Aorta (tissue), 5 donors: ENCODE measurements around the gene VPS50. TPM values are rescaled to one million over a fixed set of nuclear protein-coding genes. Genes with fewer than 3 reads are reported as not detected.
"Not testable (repeated sequence)": the region's sequence is repeated elsewhere in the genome, so short reads cannot be mapped to it uniquely, and the experiment has no call there.

Source experiments
- ATAC-seq: fragments of 200-7000 bp; cut with Tn5 transposase; one replicate; pipeline ENCODE4 v1.9.1; 2022; ENCODE audit warnings: moderate library complexity; ENCODE audit not compliant: low FRiP score
- DNase-seq, 2 donors: peaks; one replicate each; pipeline ENCODE4 v3.0.0-alpha.2; 2020
- H3K27ac ChIP-seq, 2 donors: one replicate each; pipeline ENCODE4 v1.5.1; 2013; ENCODE audit warnings: low read length in 2 of 2, mild to moderate bottlenecking in 2 of 2, moderate library complexity in 2 of 2, control low read depth in 1 of 2, inconsistent platforms in 1 of 2, low read depth in 1 of 2
- H3K27me3 ChIP-seq, 2 donors: one replicate each; pipeline ENCODE4 v1.6.1; 2013; ENCODE audit warnings: control low read depth in 1 of 2, low read length in 1 of 2, mild to moderate bottlenecking in 1 of 2, moderate library complexity in 1 of 2; ENCODE audit not compliant: insufficient read depth in 2 of 2, control insufficient read depth in 1 of 2
- H3K36me3 ChIP-seq, 2 donors: one replicate each; pipeline ENCODE4 v1.6.1; 2013; ENCODE audit warnings: control low read depth in 1 of 2, low read length in 1 of 2, mild to moderate bottlenecking in 1 of 2; ENCODE audit not compliant: insufficient read depth in 2 of 2, control insufficient read depth in 1 of 2
- H3K4me1 ChIP-seq, 2 donors: one replicate each; pipeline ENCODE4 v1.6.1; 2013; ENCODE audit warnings: low read length in 2 of 2, control low read depth in 1 of 2, mild to moderate bottlenecking in 1 of 2, moderate library complexity in 1 of 2; ENCODE audit not compliant: insufficient read depth in 2 of 2, control insufficient read depth in 1 of 2
- H3K4me3 ChIP-seq, 2 donors: one replicate each; pipeline ENCODE4 v1.5.1; 2013; ENCODE audit warnings: low read length in 2 of 2, control low read depth in 1 of 2, mild to moderate bottlenecking in 1 of 2
- H3K9me3 ChIP-seq: one replicate; pipeline ENCODE4 v1.6.1; 2013; ENCODE audit warnings: mild to moderate bottlenecking, low read length; ENCODE audit not compliant: control insufficient read depth
- WGBS, 2 donors: extraction: QIAGEN DNeasy Blood & Tissue Kit; methylation state at CpG; one replicate each; pipeline ENCODE4 v1.1.7; 2013; 5-methylcytosine and 5-hydroxymethylcytosine counted together
- intact Hi-C, 2 donors: fragments of 100-400 bp; cut with DNase I; formaldehyde crosslinking; loops; one replicate each; pipeline versions ENCODE4 v1.14.2 to v1.15.0; 2022
- polyA plus RNA-seq, 2 donors: library from polyadenylated mRNA; stranded (reverse); fragments of 200-250 nt; gene quantifications; one replicate each; pipeline ENCODE4 v1.2.3, GENCODE V29; 2013
- total RNA-seq, 2 donors: library from RNA; stranded (reverse); fragmentation: NEBNext Ultra II Directional; extraction: Animal tissue kit (Norgen Biotek cat#: 25700); gene quantifications; one replicate each; pipeline ENCODE4 v1.2.1, GENCODE V29; 2021
- donor health status: healthy with polysubstance abuse.
- donor health status: Bipolar disorder and iron deficiency.
- donor health status: DM: no; HTN: no; CAD: no.
- donor health status: DM: no; HTN: no; CAD: no.
- donor health status: DM: yes; HTN: yes; CAD: no.

The VPS50 gene
- total and polyA plus RNA-seq, 4 donors: 7.9 to 28.9 (median 13.9) TPM

DNA sequence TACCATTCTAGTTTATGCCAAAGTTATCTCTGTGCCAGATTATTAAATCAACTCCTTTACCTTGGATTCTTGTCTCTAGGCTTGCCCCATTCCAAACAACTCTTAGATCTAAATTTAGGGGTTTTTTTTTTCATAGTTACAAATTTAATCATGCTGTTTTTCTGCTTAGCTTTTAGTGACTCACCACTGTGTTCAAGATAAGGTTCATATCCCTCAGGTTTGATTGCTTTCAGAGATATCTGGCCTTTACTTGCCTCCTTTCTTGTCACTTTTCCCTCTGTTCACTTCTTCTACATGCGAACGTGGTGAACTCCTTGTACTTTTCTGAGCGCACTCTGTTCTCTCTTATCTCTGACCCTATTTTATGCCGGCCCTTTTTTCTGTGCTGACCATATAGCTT, 78.2 kb downstream of the VPS50 start:
- Histone ChIP-seq H3K27ac (no peak overlapping the region), H3K36me3 (peaks cover 3 to 10% of the 10 kb centered on the region in 2 donors), H3K9me3 (no peaks in the 10 kb centered on the region), H3K4me1 (peaks cover 0 to 4% of the 10 kb centered on the region in 2 donors), H3K4me3 (no peak overlapping the region), H3K27me3 (no peaks in the 10 kb centered on the region)
- 89 to 92% methylated on average over 4 of the region's 4 CpGs for WGBS, 2 donors
- intact Hi-C loops: no loop called here
- no peak for DNase-seq
- ATAC-seq: no peak

DNA sequence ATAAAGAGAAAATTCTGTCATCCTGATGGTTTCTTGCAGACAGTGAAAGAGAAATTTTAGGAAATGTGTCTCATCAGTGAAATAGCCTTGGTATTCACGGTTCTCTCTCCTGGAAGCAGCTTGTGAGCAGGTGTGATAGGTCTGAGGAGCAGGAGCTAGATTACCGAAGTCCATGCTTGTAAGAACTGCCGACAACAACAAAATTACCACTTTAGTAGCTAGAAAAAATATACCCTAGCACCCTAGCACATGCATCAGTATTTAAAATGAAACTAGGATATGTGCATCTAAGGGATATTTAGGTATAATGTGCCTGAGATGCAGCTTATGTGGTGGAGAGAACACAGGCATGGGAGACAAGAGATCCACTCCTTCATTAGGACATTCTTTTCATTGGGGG, 82.3 kb downstream of the VPS50 start:
- WGBS, 2 donors: 88 to 91% methylated on average over 3 of the region's 3 CpGs
- no peak for DNase-seq
- Histone ChIP-seq H3K4me1 (peaks cover 0 to 4% of the 10 kb centered on the region in 2 donors), H3K4me3 (no peak overlapping the region), H3K27me3 (no peaks in the 10 kb centered on the region), H3K36me3 (peaks cover 3 to 8% of the 10 kb centered on the region in 2 donors), H3K9me3 (no peaks in the 10 kb centered on the region), H3K27ac (no peak overlapping the region)
- intact Hi-C loops: no loop called here
- no peak for ATAC-seq

DNA sequence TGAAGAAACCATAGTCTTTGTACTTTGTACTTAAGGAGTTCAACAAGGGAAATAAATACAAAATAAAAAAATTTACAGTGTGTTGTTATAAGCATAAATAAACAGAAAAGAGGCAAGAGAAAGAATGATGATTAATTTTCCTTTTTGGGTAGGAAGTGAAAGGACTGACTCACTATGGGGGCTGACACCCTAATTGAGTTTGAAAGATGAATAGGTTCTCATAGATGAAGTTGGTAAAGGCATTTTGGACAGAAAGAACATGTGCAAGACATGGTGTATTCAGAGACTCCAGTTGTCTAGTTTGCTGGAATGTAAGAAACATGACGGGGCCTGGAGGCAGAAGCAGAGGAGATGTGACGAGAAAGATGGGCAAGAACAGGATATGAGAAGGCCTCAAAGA, 83.7 kb downstream of the VPS50 start:
- 93 to 97% methylated on average over 2 of the region's 2 CpGs for WGBS, 2 donors
- Histone ChIP-seq H3K27me3 (no peaks in the 10 kb centered on the region), H3K36me3 (peaks cover 3 to 8% of the 10 kb centered on the region in 2 donors)

DNA sequence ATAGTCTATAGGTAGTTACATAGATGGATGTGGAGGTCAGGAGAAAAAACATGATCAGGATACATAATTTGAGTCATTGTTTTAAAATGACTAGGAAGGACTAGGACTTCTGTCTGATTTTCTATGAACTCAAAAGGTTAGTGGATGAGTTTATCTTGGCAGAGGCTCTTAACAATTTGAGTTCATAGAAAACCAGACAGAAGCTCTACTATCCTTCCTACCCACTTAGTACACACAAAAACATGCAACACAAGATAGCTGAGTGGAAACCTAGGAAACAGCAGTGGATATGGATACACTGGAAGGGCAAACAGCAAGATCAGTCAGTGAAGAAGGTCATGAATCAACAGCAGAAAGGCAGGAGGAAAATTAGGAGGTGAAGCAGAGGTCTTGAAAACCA, 84.6 kb downstream of the VPS50 start:
- Histone ChIP-seq H3K4me3 (no peak overlapping the region), H3K36me3 (peaks cover 3 to 8% of the 10 kb centered on the region in 2 donors), H3K4me1 (no peaks in the 10 kb centered on the region), H3K9me3 (no peaks in the 10 kb centered on the region), H3K27ac (no peak overlapping the region), H3K27me3 (no peaks in the 10 kb centered on the region)
- intact Hi-C loops: no loop called here
- no peak for ATAC-seq
- DNase-seq: no peak

More for the DNA sequence above, 83.7 kb downstream of the VPS50 start:
- H3K4me1 ChIP-seq: no peaks in the 10 kb centered on the region
- H3K4me3 ChIP-seq: no peak overlapping the region
- no peak overlapping the region for H3K27ac ChIP-seq
- DNase-seq (no peak), ATAC-seq (no peak)
- intact Hi-C loops: no loop called here
- H3K9me3 ChIP-seq: no peaks in the 10 kb centered on the region

DNA sequence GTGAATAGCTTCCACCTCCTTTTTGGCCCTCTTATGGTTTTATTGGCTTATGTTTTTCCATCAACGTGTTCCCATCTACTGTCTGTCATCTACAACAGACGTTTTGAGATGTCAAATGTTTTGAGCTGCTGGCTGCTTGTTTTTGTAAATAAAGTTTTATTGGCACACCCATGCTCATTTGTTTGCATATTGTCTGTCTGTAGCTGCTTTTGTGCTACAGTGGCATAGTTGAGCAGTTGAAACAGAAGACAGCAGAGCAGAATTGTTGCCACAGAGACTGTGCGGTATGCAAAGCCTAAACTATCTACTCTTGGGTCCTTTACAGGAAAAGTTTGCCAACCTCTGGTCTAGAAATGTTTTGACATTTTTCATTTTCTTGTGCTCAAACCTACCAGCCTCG, 88.7 kb downstream of the VPS50 start:
- Histone ChIP-seq H3K27me3 (no peaks in the 10 kb centered on the region), H3K9me3 (no peaks in the 10 kb centered on the region), H3K36me3 (no peaks in the 10 kb centered on the region), H3K4me3 (no peak overlapping the region), H3K4me1 (no peaks in the 10 kb centered on the region), H3K27ac (no peak overlapping the region)
- intact Hi-C loops: no loop called here
- DNase-seq (no peak), ATAC-seq (no peak)
- WGBS, 2 donors: 90 to 93% methylated on average over 4 of the region's 4 CpGs

DNA sequence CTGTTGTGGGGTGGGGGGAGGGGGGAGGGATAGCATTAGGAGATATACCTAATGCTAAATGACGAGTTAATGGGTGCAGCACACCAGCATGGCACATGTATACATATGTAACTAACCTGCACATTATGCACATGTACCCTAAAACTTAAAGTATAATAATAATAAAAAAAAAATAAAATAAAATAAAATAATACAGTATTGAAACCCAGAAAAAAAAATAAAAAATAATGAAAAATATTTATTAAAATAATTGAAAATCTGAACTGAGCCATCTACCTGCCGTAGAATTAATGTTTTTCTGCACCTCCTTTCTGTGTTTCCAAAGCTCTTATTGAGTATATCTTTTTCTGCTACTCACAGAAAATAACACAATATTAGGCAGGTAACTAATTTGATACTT, 94.1 kb downstream of the VPS50 start:
- 98 to 100% methylated on average over 1 of the region's 2 CpGs for WGBS, 2 donors
- not testable (repeated sequence) for DNase-seq

DNA sequence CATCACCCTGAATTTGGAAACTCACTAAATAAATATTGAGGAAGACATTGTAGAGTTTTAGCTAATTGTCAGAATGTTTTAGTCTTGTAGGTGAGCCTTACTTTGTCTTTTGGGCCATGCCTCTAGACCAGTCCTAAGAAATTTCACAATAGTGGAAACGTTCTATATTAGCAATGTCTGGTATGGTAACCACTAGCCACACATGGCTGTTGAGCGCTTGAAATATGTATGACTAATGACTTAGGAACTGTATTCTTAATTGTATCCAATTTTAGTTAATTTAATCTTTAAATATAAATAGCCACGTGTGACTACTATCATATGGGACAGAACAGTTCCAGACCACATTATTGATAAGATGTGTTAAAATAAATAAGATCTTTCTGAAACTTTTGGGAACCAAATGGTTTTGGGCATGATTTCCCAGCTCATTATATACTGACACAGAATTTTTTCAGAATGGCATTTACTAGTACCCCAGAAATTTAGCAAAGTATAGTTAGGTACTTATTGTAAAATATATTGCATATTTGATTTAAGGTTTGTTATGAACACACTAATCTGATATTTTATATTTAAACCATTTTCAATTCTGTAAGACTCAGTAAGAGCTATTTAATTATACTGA, 95.0 kb downstream of the VPS50 start:
- WGBS, 2 donors: 65 to 81% methylated on average over 3 of the region's 3 CpGs
- DNase-seq: no peak
- Histone ChIP-seq H3K4me1 (no peaks in the 10 kb centered on the region), H3K9me3 (no peaks in the 10 kb centered on the region), H3K27me3 (no peaks in the 10 kb centered on the region), H3K4me3 (no peak overlapping the region), H3K36me3 (peaks cover 0 to under 1% of the 10 kb centered on the region in 2 donors), H3K27ac (no peak overlapping the region)
- intact Hi-C loops: no loop called here
- no peak for ATAC-seq

More for the DNA sequence above, 94.1 kb downstream of the VPS50 start:
- H3K36me3 ChIP-seq, H3K4me1 ChIP-seq, H3K4me3 ChIP-seq, ATAC-seq, H3K27me3 ChIP-seq, H3K27ac ChIP-seq, H3K9me3 ChIP-seq, intact Hi-C loops: not testable (repeated sequence)

DNA sequence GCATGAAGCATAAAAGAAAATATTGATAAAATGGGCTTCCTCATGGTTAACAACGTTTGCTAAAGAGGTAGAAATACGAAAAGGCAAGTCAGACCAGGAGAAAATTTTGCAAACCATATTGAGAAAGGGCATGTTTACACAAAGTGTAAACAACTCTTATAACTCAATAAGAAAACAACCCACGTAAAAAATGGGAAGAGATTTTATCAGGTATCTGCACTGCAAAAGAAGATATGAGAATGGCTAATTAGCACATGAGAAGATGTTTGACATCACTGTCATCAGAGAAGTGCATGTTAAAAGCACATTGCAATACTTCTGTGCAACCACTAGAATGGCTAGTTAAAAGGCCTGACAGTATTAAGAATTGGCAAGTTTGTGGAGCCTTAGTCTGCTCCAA, 99.5 kb downstream of the VPS50 start:
- H3K36me3 ChIP-seq: peaks cover 0 to 1% of the 10 kb centered on the region in 2 donors
- DNase-seq: no peak
- no peaks in the 10 kb centered on the region for H3K27me3 ChIP-seq
- H3K4me3 ChIP-seq: no peak overlapping the region
- H3K27ac ChIP-seq: no peak overlapping the region
- no peaks in the 10 kb centered on the region for H3K4me1 ChIP-seq
- WGBS, 2 donors: 72 to 88% methylated on average over 3 of the region's 3 CpGs
- intact Hi-C loops: no loop called here
- no peak for ATAC-seq
- no peaks in the 10 kb centered on the region for H3K9me3 ChIP-seq

DNA sequence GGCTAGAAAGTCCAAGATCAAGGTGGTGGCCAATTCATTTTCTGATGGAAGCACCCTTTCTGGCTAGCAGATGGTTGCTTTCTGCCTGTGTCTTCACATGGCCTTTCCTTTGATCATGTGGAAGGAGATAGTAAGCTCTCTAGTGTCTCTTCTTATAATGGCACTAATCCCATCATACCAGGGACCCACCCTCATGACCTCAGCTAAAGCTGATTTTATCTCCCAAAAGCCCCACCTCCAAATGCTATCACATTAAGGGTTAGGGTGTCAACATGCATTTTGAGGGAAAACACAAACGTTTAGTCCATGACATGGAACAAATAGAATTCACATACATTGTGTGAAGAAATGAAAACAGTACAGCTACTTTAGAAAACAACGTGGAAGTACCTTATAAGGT, 100.0 kb downstream of the VPS50 start:
- no peak for DNase-seq
- 90 to 94% methylated on average over 2 of the region's 2 CpGs for WGBS, 2 donors
- Histone ChIP-seq H3K36me3 (peaks cover 0 to 1% of the 10 kb centered on the region in 2 donors), H3K27ac (no peak overlapping the region), H3K9me3 (no peaks in the 10 kb centered on the region), H3K4me1 (no peaks in the 10 kb centered on the region), H3K4me3 (no peak overlapping the region), H3K27me3 (no peaks in the 10 kb centered on the region)
- ATAC-seq: no peak
- intact Hi-C loops: no loop called here
